HG03460 (cell line): ENCODE data around the gene ZNRF2.

Experiments used
- ATAC-seq: cut with Tn5 transposase; IDR thresholded peaks from one replicate; pipeline ENCODE4 v1.9.1; 2021; ENCODE audit not compliant: unreplicated experiment

ZNRF2 gene

DNA sequence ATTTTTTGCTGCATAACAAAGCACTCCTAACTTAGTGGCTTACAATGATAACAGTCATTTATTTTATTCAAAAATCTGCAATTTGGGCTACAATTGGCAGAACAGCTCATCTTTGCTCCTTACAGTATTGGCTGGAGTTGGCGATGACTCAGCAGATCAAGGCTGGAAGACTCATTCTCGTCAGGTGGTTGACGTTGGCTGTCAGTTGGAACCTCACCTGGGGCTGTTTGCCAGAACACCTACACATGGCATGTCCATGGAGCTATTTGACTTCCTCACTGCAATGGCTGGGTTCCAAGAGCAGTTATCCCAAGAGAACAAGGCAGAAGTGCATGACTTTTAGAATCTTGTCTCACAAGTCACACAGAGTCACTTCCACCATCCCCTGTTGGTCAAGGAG, 119.1 kb downstream of the ZNRF2 start:
- no peak for ATAC-seq

DNA sequence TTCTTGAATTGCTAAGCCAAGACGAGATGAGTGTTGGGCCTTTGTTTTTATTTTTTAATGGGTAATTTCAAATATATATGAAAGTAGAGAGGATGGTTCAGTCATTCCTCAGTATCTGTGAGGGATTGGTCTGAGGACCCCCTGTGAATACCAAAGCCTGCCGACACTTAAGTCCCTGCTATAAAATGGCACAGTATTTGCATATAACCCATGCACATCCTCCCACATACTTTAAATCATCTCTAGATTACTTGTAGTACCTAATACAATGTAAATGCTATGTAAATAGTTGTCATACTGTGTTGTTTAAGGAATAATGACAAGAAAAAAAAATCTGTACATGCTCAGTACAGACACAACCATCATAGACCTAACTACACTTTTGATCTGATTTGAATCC, 120.8 kb downstream of the ZNRF2 start:
- ATAC-seq = no peak

GRCh38 chr7:30406664-30407425, 122.4 kb downstream of the ZNRF2 start:
- ATAC-seq = no peak

- ATAC-seq = no peak
Measured at GRCh38 chr7:30411173-30411572, 126.8 kb downstream of the ZNRF2 start.

GRCh38 chr7:30411897-30412296, 127.5 kb downstream of the ZNRF2 start:
- no peak for ATAC-seq

DNA sequence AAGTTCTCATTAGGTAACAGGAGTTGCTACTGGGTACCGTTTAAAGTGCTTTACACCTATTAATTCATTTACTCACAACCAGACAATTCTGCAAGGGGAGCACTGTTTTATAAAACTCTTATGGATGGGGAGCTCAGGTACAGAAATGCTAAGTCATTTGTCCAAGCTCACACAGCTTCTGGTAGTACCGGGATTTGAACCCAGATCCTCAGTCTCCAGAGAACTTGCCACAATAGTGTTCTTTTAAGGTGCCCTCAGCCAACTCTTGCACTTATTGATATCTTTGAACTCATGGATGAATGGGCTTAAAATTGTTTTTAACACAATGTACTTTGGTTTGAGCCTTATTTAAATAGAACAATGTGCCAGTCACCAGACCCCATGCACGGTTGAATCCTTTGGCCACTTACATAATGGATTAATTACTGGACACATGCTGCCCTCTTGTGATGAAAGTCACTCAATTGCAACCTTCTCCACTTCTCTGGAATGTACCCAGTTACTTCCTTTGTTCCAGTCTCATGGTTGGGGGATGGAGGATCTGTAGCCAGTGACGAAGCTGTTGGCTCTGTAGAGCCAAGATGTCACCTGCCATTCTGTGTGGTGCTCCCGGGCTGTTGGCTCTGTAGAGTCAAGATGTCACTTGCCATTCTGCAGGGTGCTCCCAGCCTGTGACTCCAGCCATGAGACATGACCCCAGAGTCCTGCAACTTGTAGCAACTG, 128.5 kb downstream of the ZNRF2 start:
- ATAC-seq = no peak

DNA sequence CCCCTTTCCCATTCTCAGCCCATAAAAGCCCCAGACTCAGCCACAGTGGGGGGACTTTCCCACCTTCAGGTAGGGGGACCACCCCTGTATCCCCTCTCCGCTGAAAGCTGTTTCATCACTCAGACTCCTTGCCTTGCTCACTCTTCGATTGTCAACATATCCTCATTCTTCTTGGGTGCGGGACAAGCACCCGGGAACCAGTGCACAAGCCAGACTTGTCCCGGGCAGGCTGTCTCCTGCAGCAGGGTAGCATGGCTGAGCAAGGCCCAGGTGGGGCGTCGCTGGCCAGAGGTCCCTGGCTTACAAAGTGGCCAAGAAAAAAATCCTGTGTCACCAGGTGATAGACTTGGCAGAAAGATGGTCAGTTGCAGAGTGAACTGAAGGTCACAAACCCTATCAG, 129.5 kb downstream of the ZNRF2 start:
- no peak for ATAC-seq
